Right lobe of liver (tissue), 4 donors: ENCODE measurements around the gene OBP2B.

Experiments
- CTCF ChIP-seq, 4 donors: fragments of 200-600 bp in 3 of 4; fragments of 450-650 bp in 1 of 4; IDR thresholded peaks; one replicate each; pipeline versions ENCODE4 v1.5.1 to v1.8.0; 2016 to 2022; ENCODE audit warnings: antibody characterized with exemption in 4 of 4, mild to moderate bottlenecking in 2 of 4
- POLR2A ChIP-seq: fragments of 450-650 bp; IDR thresholded peaks from one replicate; pipeline ENCODE4 v1.6.1; 2017; ENCODE audit warnings: antibody characterized with exemption, mild to moderate bottlenecking
- donor health status: DM: no; HTN: no; CAD: no.
- donor health status: DM: no; HTN: no; CAD: no.
- donor health status: DM: no; HTN: yes; CAD: no.

GRCh38 chr9:133186736-133187135 is 22.3 kb downstream of the OBP2B start:
- TF ChIP-seq POLR2A, result no peak
- no peak for TF ChIP-seq CTCF (IDR thresholded peaks at IDR 0.05)
